H1 (cell line): Measurements from ENCODE around the gene ATP2B3.

Experiments
- EP300 ChIP-seq, 2 experiments: IDR thresholded peaks; 1 replicate in 1 of 2; 2 replicates in 1 of 2; pipeline ENCODE4 v1.6.1; 2011 to 2012; ENCODE audit warnings: low read depth in 2 of 2, low read length in 2 of 2, mild to moderate bottlenecking in 2 of 2, borderline replicate concordance in 1 of 2, inconsistent platforms in 1 of 2, moderate library complexity in 1 of 2
- HDAC2 ChIP-seq, 2 experiments: fragments of 300-600 bp in 1 of 2; sonication (generic) in 1 of 2; IDR thresholded peaks; 2 replicates each; pipeline ENCODE4 v1.6.1; 2011 to 2012; ENCODE audit warnings: low read depth in 2 of 2, low read length in 2 of 2, mild to moderate bottlenecking in 2 of 2, moderate library complexity in 2 of 2, borderline replicate concordance in 1 of 2, inconsistent platforms in 1 of 2

DNA sequence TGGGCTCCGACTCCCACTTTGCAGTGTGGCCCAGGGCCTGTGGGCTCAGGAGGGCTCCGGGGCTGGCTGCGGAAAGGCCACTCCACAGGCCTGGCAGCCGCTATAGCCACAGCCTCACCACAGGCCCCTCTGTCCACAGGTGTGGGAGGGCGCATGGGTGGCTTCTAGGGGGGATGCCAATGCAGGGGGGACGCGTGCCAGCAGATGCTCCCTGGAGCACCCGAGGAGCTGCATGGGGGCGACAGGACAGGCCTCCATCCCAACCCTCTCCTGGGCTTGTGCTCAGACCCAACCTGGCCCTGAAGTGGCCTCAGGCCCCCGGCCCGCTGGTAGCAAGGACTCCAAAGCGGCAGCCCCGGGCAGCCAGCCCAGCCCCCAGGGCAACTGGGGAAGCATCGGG, 14.6 kb upstream of the ATP2B3 start:
- TF ChIP-seq HDAC2 (IDR thresholded peaks at IDR 0.05; ENCODE audit: borderline replicate concordance in 1 of 2, low read depth in 2 of 2, low read length in 2 of 2) (no peak), EP300 (IDR thresholded peaks at IDR 0.05; ENCODE audit: borderline replicate concordance in 1 of 2, low read depth in 2 of 2, low read length in 2 of 2) (no peak)
